C4-2B (cell line): ENCODE data around the gene ROPN1B.

Source experiments
- H3K27ac ChIP-seq: fragments of 450-650 bp; 2 replicates; pipeline ENCODE4 v1.5.1; 2017
- ZFX ChIP-seq: fragments of 450-650 bp; IDR thresholded peaks from 2 replicates; pipeline ENCODE4 v1.6.1; 2017
- TF ChIP-seq, protein P1 (sequence below): fragments of 450-650 bp; conservative IDR thresholded peaks from 2 replicates; pipeline ENCODE4 v1.5.1; 2017; ENCODE audit warnings: mild to moderate bottlenecking

Gene ROPN1B

DNA sequence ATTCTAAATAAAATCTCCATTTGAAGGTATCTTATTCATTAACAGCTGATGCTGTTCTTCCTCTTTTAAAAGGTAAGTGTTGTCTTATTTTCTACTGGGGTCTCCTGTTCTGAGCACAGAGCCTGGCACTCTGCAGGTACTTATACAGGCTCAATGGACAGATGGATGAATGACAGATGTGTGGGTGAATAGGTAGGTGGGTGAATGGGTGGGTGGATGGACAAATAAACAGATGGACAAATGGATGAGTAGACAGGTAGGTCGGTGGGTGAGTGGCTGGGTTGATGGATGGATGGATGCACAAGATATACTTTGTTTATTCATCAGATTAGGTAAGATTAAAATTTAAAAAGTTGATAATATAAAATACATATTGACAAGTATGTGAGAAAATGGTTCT is 61.5 kb downstream of the ROPN1B start:
- TF ChIP-seq, protein P1, sequence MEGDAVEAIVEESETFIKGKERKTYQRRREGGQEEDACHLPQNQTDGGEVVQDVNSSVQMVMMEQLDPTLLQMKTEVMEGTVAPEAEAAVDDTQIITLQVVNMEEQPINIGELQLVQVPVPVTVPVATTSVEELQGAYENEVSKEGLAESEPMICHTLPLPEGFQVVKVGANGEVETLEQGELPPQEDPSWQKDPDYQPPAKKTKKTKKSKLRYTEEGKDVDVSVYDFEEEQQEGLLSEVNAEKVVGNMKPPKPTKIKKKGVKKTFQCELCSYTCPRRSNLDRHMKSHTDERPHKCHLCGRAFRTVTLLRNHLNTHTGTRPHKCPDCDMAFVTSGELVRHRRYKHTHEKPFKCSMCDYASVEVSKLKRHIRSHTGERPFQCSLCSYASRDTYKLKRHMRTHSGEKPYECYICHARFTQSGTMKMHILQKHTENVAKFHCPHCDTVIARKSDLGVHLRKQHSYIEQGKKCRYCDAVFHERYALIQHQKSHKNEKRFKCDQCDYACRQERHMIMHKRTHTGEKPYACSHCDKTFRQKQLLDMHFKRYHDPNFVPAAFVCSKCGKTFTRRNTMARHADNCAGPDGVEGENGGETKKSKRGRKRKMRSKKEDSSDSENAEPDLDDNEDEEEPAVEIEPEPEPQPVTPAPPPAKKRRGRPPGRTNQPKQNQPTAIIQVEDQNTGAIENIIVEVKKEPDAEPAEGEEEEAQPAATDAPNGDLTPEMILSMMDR, result no peak
- no peak overlapping the region for H3K27ac ChIP-seq

DNA sequence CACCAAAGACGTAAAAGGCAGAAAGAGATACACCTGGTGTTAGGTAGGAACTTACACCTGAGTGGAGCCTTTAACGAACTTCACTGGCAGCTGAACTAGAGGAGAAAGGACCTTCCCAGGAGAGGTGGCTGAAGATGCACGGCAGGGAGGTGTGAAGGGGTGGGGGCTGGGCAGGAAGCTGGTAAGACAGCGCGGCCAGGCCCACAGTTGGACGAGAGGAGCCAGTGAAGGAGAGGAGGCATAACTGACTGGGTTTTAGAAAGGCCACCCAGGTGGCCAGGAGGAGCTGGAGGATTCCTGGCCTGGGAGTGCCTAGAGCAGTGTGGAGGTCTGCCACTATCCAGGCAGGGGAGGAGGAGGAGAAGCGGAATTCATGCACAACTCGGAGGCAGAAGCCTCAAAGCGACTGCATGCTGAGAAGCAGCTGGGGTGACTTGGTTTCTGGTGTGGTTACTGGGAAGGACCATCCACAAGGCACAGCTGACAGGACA is 63.0 kb downstream of the ROPN1B start:
- TF ChIP-seq, protein P1, result no peak
- TF ChIP-seq ZFX, result no peak
- no peak overlapping the region for H3K27ac ChIP-seq
